SH-SY5Y (cell line): ENCODE measurements around the gene SCN1A.

Experiments
- GATA2 ChIP-seq: IDR thresholded peaks from 2 replicates; pipeline ENCODE4 v1.6.1; 2011; ENCODE audit warnings: mild to moderate bottlenecking, low read depth, low read length
- GATA3 ChIP-seq: IDR thresholded peaks from 2 replicates; pipeline ENCODE4 v1.6.1; 2011; ENCODE audit warnings: low read depth, mild to moderate bottlenecking, low read length, moderate library complexity

The SCN1A gene

GRCh38 chr2:166140932-166141331 lies 13.1 kb upstream of the SCN1A start:
- TF ChIP-seq GATA2 (no peak), GATA3 (no peak)

DNA sequence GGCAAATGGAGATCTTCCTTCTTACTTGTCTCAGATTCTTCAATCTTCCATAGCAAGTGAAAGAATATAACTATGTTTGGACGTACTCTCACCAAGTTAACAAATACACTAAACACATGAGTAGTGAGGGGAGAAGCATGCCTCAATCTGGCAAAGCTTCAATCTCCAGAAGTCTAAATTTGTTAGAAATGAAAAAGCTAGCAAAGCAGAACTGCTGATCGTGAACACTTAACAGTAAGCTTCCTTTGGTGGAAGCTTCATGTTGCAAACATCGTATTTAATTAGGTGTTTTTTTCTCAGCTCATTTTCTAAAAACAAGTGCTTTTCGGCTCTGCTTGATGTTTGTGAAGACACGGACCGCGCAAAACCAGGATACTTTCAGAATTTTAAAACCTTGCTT lies 12.7 kb upstream of the SCN1A start:
- TF ChIP-seq GATA3 (no peak), GATA2 (no peak)

DNA sequence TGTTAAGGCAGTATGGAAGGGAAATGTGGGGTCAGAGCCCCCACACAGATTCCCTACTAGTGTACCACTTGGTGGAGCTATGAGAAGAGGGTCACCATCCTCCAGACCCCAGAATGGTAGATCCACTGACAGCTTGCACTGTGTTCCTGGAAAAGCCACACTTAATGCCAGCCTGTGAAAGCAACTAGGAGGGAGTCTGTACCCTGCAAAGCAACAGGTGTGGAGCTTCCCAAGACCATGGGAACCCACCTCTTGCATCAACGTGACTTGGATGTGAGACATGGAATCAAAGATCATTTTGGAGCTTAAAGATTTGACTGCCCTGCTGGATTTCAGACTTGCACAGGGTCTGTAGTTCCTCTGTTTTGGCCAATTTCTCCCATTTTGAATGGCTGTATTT lies 10.8 kb upstream of the SCN1A start:
- TF ChIP-seq GATA2 (no peak), GATA3 (no peak)

GRCh38 chr2:166138144-166138543 lies 10.3 kb upstream of the SCN1A start:
- TF ChIP-seq GATA2 = no peak
- TF ChIP-seq GATA3 = no peak

DNA sequence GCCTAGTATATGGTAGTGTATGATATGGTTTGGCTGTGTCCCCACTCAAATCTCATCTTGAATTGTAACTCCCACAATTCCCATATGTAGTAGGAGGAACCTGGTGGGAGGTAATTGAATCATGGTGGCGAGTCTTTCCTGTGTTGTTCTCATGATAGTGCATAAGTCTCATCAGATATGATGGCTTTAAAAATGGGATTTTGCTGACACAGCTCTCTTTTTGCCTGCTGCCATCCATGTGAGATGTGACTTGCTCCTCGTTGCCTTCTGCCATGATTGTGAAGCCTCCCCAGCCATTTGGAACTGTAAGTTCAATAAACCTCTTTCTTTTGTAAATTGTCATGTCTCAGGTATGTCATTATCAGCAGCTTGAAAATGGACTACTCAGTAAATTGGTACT lies 9.5 kb upstream of the SCN1A start:
- TF ChIP-seq GATA3 (no peak), GATA2 (no peak)

DNA sequence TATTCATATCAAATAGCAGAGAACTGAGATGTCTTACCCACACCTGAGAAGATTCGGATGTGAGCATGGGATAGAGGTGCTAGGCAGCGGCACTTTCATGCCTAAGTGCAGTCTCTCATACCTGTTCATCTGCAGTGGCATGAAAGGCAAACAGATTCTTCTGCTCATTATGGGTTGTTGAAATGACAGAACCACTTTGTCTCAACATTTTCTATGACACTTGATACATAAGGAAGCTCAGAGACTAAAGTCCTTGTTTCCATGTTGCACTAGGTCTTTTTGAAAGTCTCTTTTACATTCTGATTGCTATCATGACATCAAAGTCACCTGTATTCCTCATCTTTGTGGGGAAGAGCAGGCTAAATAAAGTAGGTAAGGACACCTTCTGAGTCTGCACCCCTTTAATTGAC lies 8.0 kb upstream of the SCN1A start:
- no peak for TF ChIP-seq GATA2
- no peak for TF ChIP-seq GATA3

- no peak for TF ChIP-seq GATA2
- TF ChIP-seq GATA3 = no peak
These were observed 7.5 kb upstream of the SCN1A start for GRCh38 chr2:166135152-166135848.

GRCh38 chr2:166134252-166135151 lies 6.7 kb upstream of the SCN1A start:
- TF ChIP-seq GATA2 (no peak), GATA3 (no peak)

DNA sequence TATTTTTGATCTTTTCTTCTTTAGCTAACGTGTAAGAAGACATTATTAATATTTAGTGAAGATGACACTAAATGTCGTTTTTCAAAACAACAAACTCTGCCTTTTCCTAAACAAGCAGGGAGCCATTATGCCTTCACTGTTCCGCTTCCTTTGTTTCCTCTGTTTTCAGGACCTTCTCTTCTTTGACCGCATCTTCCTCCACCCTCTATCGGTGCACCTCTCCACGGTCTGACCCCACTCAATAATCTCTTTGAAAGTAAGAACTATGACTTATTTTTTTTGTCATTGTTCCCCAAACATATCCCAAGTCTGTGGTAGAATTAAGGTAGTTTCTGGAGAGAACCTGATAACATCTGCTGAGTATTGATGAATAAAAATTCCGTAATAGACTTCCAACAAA lies 5.8 kb upstream of the SCN1A start:
- no peak for TF ChIP-seq GATA3
- no peak for TF ChIP-seq GATA2

- TF ChIP-seq GATA2 (no peak), GATA3 (no peak)
These were observed 311 bp upstream of the SCN1A start for GRCh38 chr2:166128156-166128505.

DNA sequence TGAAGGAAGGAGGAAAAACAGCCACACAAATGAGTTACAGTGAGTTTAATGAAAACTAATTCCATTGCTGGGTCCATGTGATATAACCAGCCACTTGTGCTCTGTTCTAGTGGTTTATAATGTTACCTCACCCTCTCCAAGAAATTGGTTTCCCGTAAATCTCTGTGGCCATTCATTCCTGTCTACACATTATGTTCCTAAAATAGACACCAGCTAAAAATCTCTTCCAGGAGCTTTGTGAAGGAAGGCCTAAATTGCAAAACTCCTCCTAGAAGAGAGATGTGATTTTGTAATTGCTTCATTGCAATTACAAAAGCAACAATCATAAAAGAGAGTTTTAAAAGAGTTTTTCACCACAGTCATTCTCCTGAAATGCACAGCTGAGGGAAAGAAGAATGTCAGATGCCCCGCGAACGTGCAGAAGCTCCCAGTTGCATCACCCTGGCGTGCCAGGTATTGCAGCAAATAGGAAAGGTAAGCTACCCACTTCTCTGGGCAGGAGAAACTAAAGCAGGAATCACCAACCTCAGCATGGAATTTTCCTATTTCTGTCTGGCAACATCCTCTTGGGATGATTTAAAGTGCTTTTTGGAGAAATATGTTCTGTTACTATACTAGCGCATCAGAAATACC lies 1.7 kb downstream of the SCN1A start:
- TF ChIP-seq GATA3 = no peak
- TF ChIP-seq GATA2 = no peak

- TF ChIP-seq GATA3 (no peak), GATA2 (no peak)
These were observed 2.3 kb downstream of the SCN1A start for GRCh38 chr2:166125557-166125956.

DNA sequence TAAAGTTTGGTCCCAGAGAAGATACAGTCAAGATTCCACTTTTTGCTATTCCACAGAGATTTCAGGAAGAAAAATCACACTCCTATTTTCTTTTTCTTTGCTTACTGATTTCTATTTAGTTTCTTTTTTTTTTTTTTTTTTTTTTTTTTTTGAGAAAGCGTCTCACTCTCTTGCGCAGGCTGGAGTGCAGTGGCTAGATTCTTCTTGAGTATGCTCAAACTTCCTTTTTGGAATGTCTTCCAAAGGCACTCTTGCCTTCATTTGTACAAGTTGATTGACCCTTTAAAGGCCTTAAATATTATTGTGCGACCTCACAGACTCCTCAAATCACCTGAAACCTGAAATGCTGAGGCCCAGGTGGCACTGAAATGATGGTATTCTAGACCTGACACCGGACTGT lies 9.6 kb downstream of the SCN1A start:
- TF ChIP-seq GATA2 (no peak), GATA3 (no peak)

DNA sequence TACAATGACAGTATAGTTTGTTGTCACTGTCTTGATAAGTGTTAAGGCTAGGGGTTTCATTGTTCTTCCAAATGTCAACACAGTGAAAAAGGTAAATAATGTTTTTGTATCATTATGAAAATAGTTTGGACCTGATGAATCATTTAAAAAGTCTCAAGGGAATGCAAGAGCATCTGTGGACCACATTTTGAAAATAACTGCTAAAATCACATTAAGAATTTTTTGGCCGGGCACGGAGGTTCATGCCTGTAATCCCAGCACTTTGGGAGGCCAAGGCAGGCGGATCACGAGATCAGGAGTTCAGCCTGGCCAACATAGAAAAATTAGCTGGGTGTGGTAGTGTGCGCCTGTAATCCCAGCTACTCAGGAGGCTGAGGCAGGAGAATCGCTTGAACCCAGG lies 10.3 kb downstream of the SCN1A start:
- TF ChIP-seq GATA3 = no peak
- no peak for TF ChIP-seq GATA2
